Loucy (cell line): ENCODE measurements around the gene STUM.

Experiments used
- H2AFZ ChIP-seq: fragments of 200-600 bp; sonication (generic); 2 replicates; pipeline ENCODE4 v1.6.0; 2016; ENCODE audit warnings: antibody characterized with exemption, mild to moderate bottlenecking, low read length, moderate library complexity
- H3F3A ChIP-seq: fragments of 200-600 bp; 2 replicates; pipeline ENCODE4 v1.6.0; 2016; ENCODE audit warnings: antibody characterized with exemption, low read depth, mild to moderate bottlenecking
- H3K27me3 ChIP-seq: fragments of 200-600 bp; sonication (generic); 2 replicates; pipeline ENCODE4 v1.6.1; 2014; ENCODE audit warnings: low read length, mild to moderate bottlenecking; ENCODE audit not compliant: insufficient read depth, poor library complexity, severe bottlenecking
- H3K36me3 ChIP-seq: fragments of 200-600 bp; sonication (generic); 2 replicates; pipeline ENCODE4 v1.6.1; 2016; ENCODE audit warnings: low read length; ENCODE audit not compliant: insufficient read depth
- H3K4me1 ChIP-seq: fragments of 200-600 bp; sonication (generic); 2 replicates; pipeline ENCODE4 v1.5.1; 2014; ENCODE audit warnings: low read length, mild to moderate bottlenecking; ENCODE audit not compliant: insufficient read depth, poor library complexity, severe bottlenecking
- H3K4me2 ChIP-seq: fragments of 200-600 bp; sonication (generic); 2 replicates; pipeline ENCODE4 v1.6.0; 2014; ENCODE audit warnings: antibody characterized with exemption, low read length, low read depth, mild to moderate bottlenecking; ENCODE audit not compliant: poor library complexity, severe bottlenecking
- H3K4me3 ChIP-seq: fragments of 200-600 bp; sonication (generic); 2 replicates; pipeline ENCODE4 v1.5.1; 2014; ENCODE audit warnings: low read length, mild to moderate bottlenecking, mixed read lengths; ENCODE audit not compliant: poor library complexity, severe bottlenecking
- H3K79me2 ChIP-seq: fragments of 200-600 bp; sonication (generic); 2 replicates; pipeline ENCODE4 v1.6.1; 2014; ENCODE audit warnings: low read length; ENCODE audit not compliant: insufficient read depth
- H3K9ac ChIP-seq: fragments of 200-600 bp; sonication (generic); 2 replicates; pipeline ENCODE4 v1.6.0; 2014; ENCODE audit warnings: mild to moderate bottlenecking, low read depth, low read length, moderate library complexity; ENCODE audit not compliant: poor library complexity, severe bottlenecking
- H3K9me2 ChIP-seq: fragments of 200-600 bp; sonication (generic); replicated peaks from 2 replicates; pipeline ENCODE4 v1.6.1; 2016; ENCODE audit warnings: low read depth, low read length, mixed read lengths
- H3K9me3 ChIP-seq: fragments of 200-600 bp; sonication (generic); 2 replicates; pipeline ENCODE4 v1.6.1; 2014; ENCODE audit warnings: mild to moderate bottlenecking, antibody characterized with exemption, low read length, low read depth; ENCODE audit not compliant: insufficient read depth
- H4K20me1 ChIP-seq: fragments of 200-600 bp; sonication (generic); 2 replicates; pipeline ENCODE4 v1.6.0; 2014; ENCODE audit warnings: antibody characterized with exemption, low read length, mild to moderate bottlenecking; ENCODE audit not compliant: insufficient read depth, poor library complexity, severe bottlenecking
- CTCF ChIP-seq: fragments of 200-600 bp; sonication (generic); conservative IDR thresholded peaks from 2 replicates; pipeline ENCODE4 v1.5.1; 2014; ENCODE audit warnings: mild to moderate bottlenecking, antibody characterized with exemption, low read length
- EZH2phosphoT487 ChIP-seq: fragments of 200-600 bp; IDR thresholded peaks from 2 replicates; pipeline ENCODE4 v1.6.1; 2018; ENCODE audit warnings: antibody characterized with exemption, mild to moderate bottlenecking, moderate library complexity, borderline replicate concordance

The STUM gene

GRCh38 chr1:226654046-226654667 lies 105.6 kb downstream of the STUM start:
- peaks cover 53% of the 10 kb centered on the region for H3K4me1 ChIP-seq
- peak overlapping the region; percentile 77 for H3K4me2 ChIP-seq
- H3K36me3 ChIP-seq = peaks cover 2% of the 10 kb centered on the region; the same call in 1 of the 2 replicates
- no peaks in the 10 kb centered on the region for H3K9me2 ChIP-seq
- no peaks in the 10 kb centered on the region for H3K9me3 ChIP-seq
- no peaks in the 10 kb centered on the region for H4K20me1 ChIP-seq
- no peaks in the 10 kb centered on the region for H3K27me3 ChIP-seq
- no peak overlapping the region for H2AFZ ChIP-seq
- H3F3A ChIP-seq = no peaks in the 10 kb centered on the region
- H3K4me3 ChIP-seq = peak overlapping the region; percentile 51
- no peak for TF ChIP-seq CTCF
- TF ChIP-seq EZH2phosphoT487 = no peak
- H3K79me2 ChIP-seq = peaks cover 3% of the 10 kb centered on the region
- peak overlapping the region; percentile 72 for H3K9ac ChIP-seq

- peak overlapping the region; percentile 72 for H3K9ac ChIP-seq
- H2AFZ ChIP-seq = no peak overlapping the region
- TF ChIP-seq EZH2phosphoT487 = no peak
- no peak for TF ChIP-seq CTCF
These were observed 106.1 kb downstream of the STUM start for GRCh38 chr1:226654668-226655055.

GRCh38 chr1:226655251-226656163 lies 106.9 kb downstream of the STUM start:
- Histone ChIP-seq H3K4me3 (peak overlapping the region; percentile 51), H3K9me3 (no peaks in the 10 kb centered on the region), H3K36me3 (no peaks in the 10 kb centered on the region; the same call in 1 of the 2 replicates), H3K79me2 (peaks cover under 1% of the 10 kb centered on the region), H3K4me2 (peak overlapping the region; percentile 77), H4K20me1 (no peaks in the 10 kb centered on the region), H3K4me1 (peaks cover 66% of the 10 kb centered on the region), H3K9me2 (no peaks in the 10 kb centered on the region), H2AFZ (no peak overlapping the region), H3F3A (no peaks in the 10 kb centered on the region), H3K9ac (peak overlapping the region; percentile 72), H3K27me3 (no peaks in the 10 kb centered on the region)
- TF ChIP-seq CTCF = no peak
- TF ChIP-seq EZH2phosphoT487 = no peak

More at GRCh38 chr1:226654668-226655055, 106.1 kb downstream of the STUM start:
- no peaks in the 10 kb centered on the region for H4K20me1 ChIP-seq
- H3K36me3 ChIP-seq = no peaks in the 10 kb centered on the region; the same call in 1 of the 2 replicates
- no peaks in the 10 kb centered on the region for H3K27me3 ChIP-seq
- peak overlapping the region; percentile 51 for H3K4me3 ChIP-seq
- H3K9me2 ChIP-seq = no peaks in the 10 kb centered on the region
- no peaks in the 10 kb centered on the region; the same call in none of the 2 replicates for H3K79me2 ChIP-seq
- H3K4me2 ChIP-seq = peak overlapping the region; percentile 77
- H3K4me1 ChIP-seq = peaks cover 58% of the 10 kb centered on the region
- no peaks in the 10 kb centered on the region for H3K9me3 ChIP-seq
- H3F3A ChIP-seq = no peaks in the 10 kb centered on the region
